HG02588 (cell line): Measurements from ENCODE around the gene RNF19B.
A peak's percentile ranks its signal among the peaks of the same experiment; 100 is the strongest.

Experiments used
- ATAC-seq: cut with Tn5 transposase; IDR thresholded peaks from one replicate; pipeline ENCODE4 v1.9.1; 2021; ENCODE audit warnings: mild to moderate bottlenecking, moderate library complexity; ENCODE audit not compliant: unreplicated experiment

Gene RNF19B, protein sequence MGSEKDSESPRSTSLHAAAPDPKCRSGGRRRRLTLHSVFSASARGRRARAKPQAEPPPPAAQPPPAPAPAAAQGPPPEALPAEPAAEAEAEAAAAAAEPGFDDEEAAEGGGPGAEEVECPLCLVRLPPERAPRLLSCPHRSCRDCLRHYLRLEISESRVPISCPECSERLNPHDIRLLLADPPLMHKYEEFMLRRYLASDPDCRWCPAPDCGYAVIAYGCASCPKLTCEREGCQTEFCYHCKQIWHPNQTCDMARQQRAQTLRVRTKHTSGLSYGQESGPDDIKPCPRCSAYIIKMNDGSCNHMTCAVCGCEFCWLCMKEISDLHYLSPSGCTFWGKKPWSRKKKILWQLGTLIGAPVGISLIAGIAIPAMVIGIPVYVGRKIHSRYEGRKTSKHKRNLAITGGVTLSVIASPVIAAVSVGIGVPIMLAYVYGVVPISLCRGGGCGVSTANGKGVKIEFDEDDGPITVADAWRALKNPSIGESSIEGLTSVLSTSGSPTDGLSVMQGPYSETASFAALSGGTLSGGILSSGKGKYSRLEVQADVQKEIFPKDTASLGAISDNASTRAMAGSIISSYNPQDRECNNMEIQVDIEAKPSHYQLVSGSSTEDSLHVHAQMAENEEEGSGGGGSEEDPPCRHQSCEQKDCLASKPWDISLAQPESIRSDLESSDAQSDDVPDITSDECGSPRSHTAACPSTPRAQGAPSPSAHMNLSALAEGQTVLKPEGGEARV

DNA sequence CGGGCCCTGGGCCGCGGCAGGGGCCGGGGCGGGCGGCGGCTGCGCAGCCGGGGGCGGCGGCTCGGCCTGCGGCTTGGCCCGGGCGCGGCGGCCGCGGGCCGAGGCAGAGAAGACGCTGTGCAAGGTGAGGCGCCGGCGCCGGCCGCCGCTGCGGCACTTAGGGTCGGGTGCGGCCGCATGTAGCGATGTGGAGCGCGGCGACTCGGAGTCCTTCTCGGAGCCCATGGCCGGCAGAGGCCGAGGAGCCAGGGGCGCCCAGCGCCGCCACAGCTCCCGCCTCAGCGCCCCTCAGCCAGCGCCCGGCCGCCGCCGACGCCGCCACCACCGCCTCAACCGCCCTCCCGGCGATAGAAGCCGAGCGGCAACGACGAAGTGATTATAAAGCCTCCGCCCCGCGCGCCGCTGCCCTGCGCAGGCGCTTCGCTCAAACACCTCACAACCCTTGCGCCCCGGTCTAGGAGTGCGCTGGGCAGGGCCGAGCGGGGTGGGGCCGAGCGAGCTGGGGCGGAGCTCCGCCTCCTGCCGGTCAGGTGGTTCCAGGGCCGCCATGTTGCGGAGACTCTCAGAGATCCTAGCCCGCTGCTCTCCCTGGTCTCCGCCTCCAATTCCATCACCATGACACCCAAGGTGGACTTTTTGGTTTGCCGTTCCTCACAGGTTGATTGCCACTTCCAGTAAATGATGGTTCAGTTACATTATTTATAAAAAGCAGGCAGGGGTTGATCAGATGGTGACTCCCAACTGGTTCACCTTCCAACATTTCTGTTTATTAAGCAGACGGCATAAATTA lies at the start of gene RNF19B:
Gene RNF19B, minus strand, starts transcription at position 349 of the 790 bp plus-strand sequence. Its CDS starts 124 bp downstream, at position 225.
- ATAC-seq: peak; percentile 85

- no peak for ATAC-seq
Measured at GRCh38 chr1:33013791-33014190, 49.2 kb upstream of the RNF19B start.

DNA sequence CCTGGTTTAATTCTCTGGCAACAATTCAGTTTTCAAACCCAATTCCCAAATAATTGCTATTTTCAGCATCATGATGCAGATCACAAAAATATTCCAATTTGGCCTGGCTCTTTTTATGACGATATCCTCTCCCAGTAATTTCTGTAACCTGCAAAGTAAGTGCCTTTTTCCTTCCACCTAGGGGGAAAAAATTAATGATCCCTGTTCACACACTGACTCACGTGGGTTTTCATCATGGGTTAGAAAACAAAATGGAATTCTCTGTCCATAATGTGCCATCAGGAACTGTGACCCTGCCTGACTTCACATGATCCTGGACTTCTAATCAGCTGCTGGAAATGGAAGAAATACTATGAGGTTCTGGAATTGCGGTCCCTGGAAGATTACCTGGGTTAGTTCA lies 47.6 kb upstream of the RNF19B start:
- no peak for ATAC-seq

- ATAC-seq: no peak
Measured at GRCh38 chr1:33010932-33011731, 46.5 kb upstream of the RNF19B start.

GRCh38 chr1:33009561-33009960 lies 45.0 kb upstream of the RNF19B start:
- ATAC-seq: no peak

GRCh38 chr1:33008051-33008914 lies 43.7 kb upstream of the RNF19B start:
- ATAC-seq: no peak

GRCh38 chr1:33007190-33008050 lies 42.8 kb upstream of the RNF19B start:
- no peak for ATAC-seq

DNA sequence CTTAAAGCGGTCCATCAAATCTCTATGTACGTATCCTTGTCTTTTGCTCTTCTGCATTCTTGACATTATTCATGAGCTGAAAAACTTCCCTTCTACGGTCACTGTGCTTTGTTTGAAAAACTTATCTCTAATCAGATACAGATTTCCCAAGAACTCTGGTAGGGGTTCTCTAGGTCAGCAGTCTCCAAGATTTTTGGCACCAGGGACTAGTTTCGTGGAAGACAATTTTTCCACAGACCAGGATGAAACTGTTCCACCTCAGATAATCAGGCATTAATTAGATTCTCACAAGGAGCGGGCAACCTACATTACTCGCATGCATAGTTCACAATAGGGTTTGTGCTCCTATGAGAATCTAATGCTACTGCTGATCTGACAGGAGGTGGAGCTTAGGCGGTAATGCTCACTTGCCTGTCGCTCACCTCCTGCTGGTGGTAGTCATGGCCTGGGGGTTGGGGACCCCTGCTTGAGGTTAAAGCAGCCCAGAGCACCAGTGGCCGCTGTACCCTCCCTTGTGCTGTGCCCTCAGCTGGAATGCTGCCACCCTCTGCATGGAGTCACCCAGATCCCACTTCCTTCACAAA lies 41.3 kb upstream of the RNF19B start:
- ATAC-seq: no peak

GRCh38 chr1:33005117-33005837 lies 40.7 kb upstream of the RNF19B start:
- no peak for ATAC-seq

DNA sequence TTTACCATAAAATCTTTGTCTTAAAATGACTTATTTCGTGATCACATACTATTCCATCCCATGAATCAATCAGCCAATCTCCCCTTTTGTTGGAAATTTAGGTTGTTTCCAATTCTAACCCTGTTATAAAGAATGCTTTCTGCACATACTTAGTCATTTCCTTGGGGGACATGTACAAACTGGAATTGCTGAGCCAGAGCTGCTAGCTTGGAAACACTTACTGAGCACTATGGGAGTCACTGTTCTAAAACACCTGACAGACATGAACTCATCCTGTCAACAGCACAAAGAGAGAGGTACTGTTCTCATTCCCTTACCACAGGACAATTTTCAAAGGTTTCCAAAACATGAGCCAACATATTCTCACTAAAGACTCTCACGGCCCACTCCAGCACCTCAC lies 40.0 kb upstream of the RNF19B start:
- ATAC-seq: no peak

GRCh38 chr1:33003657-33004056 lies 39.0 kb upstream of the RNF19B start:
- no peak for ATAC-seq

- no peak for ATAC-seq
Measured at GRCh38 chr1:33002006-33002405, 37.4 kb upstream of the RNF19B start.

DNA sequence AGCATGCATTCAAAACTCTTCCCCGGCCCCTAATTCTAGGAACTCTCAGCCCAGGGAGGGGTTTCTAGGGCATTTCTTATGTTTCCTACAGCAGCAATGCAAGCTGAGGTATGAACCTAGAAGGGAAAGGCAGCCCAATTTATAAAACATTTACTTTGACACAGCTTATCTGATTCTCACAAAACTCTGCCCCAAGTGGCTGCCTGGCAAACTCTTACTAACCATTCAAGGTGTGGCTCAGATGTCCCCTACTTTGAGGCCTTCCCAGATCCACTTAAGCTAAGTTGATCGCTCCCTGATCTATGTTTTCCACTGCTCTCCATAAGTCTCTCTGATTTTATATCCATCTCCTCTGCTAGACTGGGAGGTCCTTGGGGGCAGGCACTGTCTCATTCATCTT lies 36.7 kb upstream of the RNF19B start:
- ATAC-seq: no peak

DNA sequence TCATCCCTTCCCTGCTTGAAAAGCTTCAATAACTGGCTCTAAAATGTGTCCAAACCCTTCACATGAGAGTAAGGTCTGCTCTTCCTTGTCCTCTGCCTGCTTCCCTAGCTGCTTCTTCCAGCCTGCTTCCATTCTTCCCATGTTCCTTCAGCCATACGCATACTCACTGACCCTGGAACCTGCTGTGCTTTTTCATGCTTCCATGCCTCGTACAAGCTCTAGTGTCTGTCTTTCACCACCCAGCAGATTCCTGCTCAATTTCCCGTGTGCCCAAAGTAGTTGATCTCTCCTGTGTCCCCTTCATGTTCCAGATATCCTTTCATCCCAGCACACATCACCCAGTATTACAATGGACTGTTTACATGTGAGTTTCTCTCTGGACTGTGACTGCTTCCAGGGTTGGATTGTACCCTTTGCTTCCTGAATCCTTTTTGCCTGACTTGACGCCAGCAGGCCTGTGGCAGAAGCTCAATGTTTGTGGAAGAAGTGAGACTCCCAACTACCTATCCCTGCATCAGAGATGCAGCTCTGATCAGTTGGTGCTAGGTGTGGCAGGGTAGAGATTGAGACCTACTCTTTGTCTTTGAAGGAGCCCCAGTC lies 35.9 kb upstream of the RNF19B start:
- ATAC-seq: no peak

GRCh38 chr1:32998997-32999396 lies 34.4 kb upstream of the RNF19B start:
- ATAC-seq: no peak

GRCh38 chr1:32998064-32998463 lies 33.5 kb upstream of the RNF19B start:
- no peak for ATAC-seq

GRCh38 chr1:32997381-32997891 lies 32.8 kb upstream of the RNF19B start:
- no peak for ATAC-seq
